ENCODE measurements around the gene PTPRT.

DNA sequence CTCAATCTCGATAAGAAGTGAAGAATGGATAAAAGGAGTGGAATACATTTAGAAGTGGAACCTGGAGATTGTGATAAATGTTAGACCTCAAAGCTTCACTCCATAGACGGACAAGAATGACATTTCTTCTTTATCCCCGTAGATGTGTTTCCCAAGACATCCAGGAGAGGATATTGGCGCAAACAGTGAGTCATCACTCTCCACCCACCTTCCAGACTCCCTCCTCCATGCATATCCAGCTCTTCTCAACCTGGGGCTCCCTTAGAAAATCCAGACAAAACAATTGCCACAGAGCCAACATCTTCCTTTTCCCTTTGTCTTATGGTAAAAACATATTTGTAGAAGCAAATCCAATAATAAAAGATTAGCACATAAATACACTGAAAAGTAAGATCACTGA is 586.1 kb downstream of the PTPRT start:
- TF ChIP-seq EZH2 (IDR thresholded peaks at IDR 0.05), result no peak
- no peak for TF ChIP-seq POLR2AphosphoS5 (IDR thresholded peaks at IDR 0.05; ENCODE audit: borderline replicate concordance, low read depth, low read length)
- no peak for TF ChIP-seq FOXP2 (optimal IDR thresholded peaks at IDR 0.05; ENCODE audit: control extremely low read depth, extremely low read length, insufficient read depth)
